GM23338 (cell line): Measurements from ENCODE around the gene SDR42E1. TPM values are rescaled to one million over a fixed set of nuclear protein-coding genes. Genes with fewer than 3 reads are reported as not detected.

Experiments used
- ATAC-seq: fragments of 200-7000 bp; cut with Tn5 transposase; 3 replicates; pipeline ENCODE4 v1.9.1; 2020
- DNase-seq: peaks from one replicate; pipeline ENCODE4 v3.0.0-alpha.2; 2015; ENCODE audit warnings: low spot score
- H2AFZ ChIP-seq: fragments of 200-600 bp; sonication (generic); 2 replicates; pipeline ENCODE4 v1.8.0; 2016; ENCODE audit warnings: antibody characterized with exemption, mild to moderate bottlenecking, moderate library complexity
- H3F3A ChIP-seq: fragments of 200-600 bp; sonication (generic); replicated peaks from 2 replicates; pipeline ENCODE4 v1.8.0; 2017; ENCODE audit warnings: antibody characterized with exemption, mixed run types, low read depth
- H3K27ac ChIP-seq: fragments of 200-600 bp; sonication (generic); 2 replicates; pipeline ENCODE4 v1.6.1; 2016; ENCODE audit warnings: low read depth
- H3K27me3 ChIP-seq: fragments of 200-600 bp; sonication (generic); 2 replicates; pipeline ENCODE4 v1.8.0; 2016; ENCODE audit warnings: mild to moderate bottlenecking, mixed run types, moderate library complexity; ENCODE audit not compliant: insufficient read depth
- H3K36me3 ChIP-seq: fragments of 200-600 bp; sonication (generic); 2 replicates; pipeline ENCODE4 v1.8.0; 2016; ENCODE audit warnings: mild to moderate bottlenecking; ENCODE audit not compliant: insufficient read depth
- H3K4me1 ChIP-seq: fragments of 200-600 bp; sonication (generic); 2 replicates; pipeline ENCODE4 v1.8.0; 2016; ENCODE audit warnings: mild to moderate bottlenecking, moderate library complexity; ENCODE audit not compliant: insufficient read depth
- H3K4me2 ChIP-seq: fragments of 200-600 bp; sonication (generic); 2 replicates; pipeline ENCODE4 v1.7.1; 2017; ENCODE audit warnings: mixed run types
- H3K4me3 ChIP-seq: fragments of 200-600 bp; sonication (generic); 2 replicates; pipeline ENCODE4 v1.6.1; 2016; ENCODE audit warnings: mixed run types
- H3K79me2 ChIP-seq: fragments of 200-600 bp; sonication (generic); replicated peaks from 2 replicates; pipeline ENCODE4 v1.8.0; 2017; ENCODE audit warnings: mild to moderate bottlenecking; ENCODE audit not compliant: insufficient read depth
- H3K9me2 ChIP-seq: fragments of 200-600 bp; sonication (generic); 2 replicates; pipeline ENCODE4 v1.8.0; 2017; ENCODE audit not compliant: insufficient read depth
- H4K20me1 ChIP-seq: fragments of 200-600 bp; sonication (generic); replicated peaks from 2 replicates; pipeline ENCODE4 v1.8.0; 2017; ENCODE audit warnings: mild to moderate bottlenecking; ENCODE audit not compliant: insufficient read depth
- H3K27ac Mint-ChIP-seq: 2 replicates; pipeline ENCODE4 v1.8.0; 2020; ENCODE audit warnings: inconsistent platforms, mild to moderate bottlenecking, moderate library complexity, mixed read lengths
- H3K27me3 Mint-ChIP-seq: 3 replicates; pipeline ENCODE4 v1.8.0; 2022; ENCODE audit warnings: low read depth, mild to moderate bottlenecking, moderate library complexity, mixed read lengths, inconsistent platforms; ENCODE audit not compliant: insufficient read depth, poor library complexity
- H3K36me3 Mint-ChIP-seq: 3 replicates; pipeline ENCODE4 v1.8.0; 2021; ENCODE audit warnings: low read depth, mild to moderate bottlenecking, inconsistent platforms, moderate library complexity, mixed read lengths
- H3K4me1 Mint-ChIP-seq: 3 replicates; pipeline ENCODE4 v1.8.0; 2020; ENCODE audit warnings: mild to moderate bottlenecking, inconsistent platforms, mixed read lengths
- H3K4me3 Mint-ChIP-seq: 3 replicates; pipeline ENCODE4 v1.8.0; 2021; ENCODE audit warnings: moderate library complexity, mild to moderate bottlenecking, inconsistent platforms, mixed read lengths
- H3K9me3 Mint-ChIP-seq: 3 replicates; pipeline ENCODE4 v1.8.0; 2020; ENCODE audit warnings: moderate library complexity, mild to moderate bottlenecking, inconsistent platforms, mixed read lengths
- CREB1 ChIP-seq: fragments of 250-450 bp; sonication (Bioruptor Pico); IDR thresholded peaks from 2 replicates; pipeline ENCODE4 v1.5.0; 2020; ENCODE audit warnings: low read depth, mild to moderate bottlenecking, moderate library complexity
- CTCF ChIP-seq, 2 experiments: fragments of 200-600 bp in 1 of 2; sonication (generic) in 1 of 2; conservative IDR thresholded peaks; 2 replicates each; pipeline versions ENCODE4 v1.5.1 to v1.6.1; 2016 to 2017; ENCODE audit warnings: antibody characterized with exemption in 2 of 2, low read depth in 2 of 2, mild to moderate bottlenecking in 2 of 2, moderate library complexity in 1 of 2
- ETS1 ChIP-seq: IDR thresholded peaks from 2 replicates; pipeline ENCODE4 v1.6.1; 2016; ENCODE audit warnings: antibody characterized with exemption
- EZH2 ChIP-seq: fragments of 200-600 bp; sonication (generic); IDR thresholded peaks from one replicate; pipeline ENCODE4 v1.8.0; 2017; ENCODE audit warnings: antibody characterized with exemption, mild to moderate bottlenecking, low read depth; ENCODE audit not compliant: unreplicated experiment
- EZH2phosphoT487 ChIP-seq: fragments of 200-600 bp; sonication (generic); IDR thresholded peaks from one replicate; pipeline ENCODE4 v1.8.1; 2018; ENCODE audit warnings: antibody characterized with exemption; ENCODE audit not compliant: unreplicated experiment
- JUNB ChIP-seq: IDR thresholded peaks from one replicate; pipeline ENCODE4 v1.6.1; 2016; ENCODE audit warnings: antibody characterized with exemption; ENCODE audit not compliant: unreplicated experiment
- NANOG ChIP-seq: IDR thresholded peaks from 2 replicates; pipeline ENCODE4 v1.6.1; 2016; ENCODE audit warnings: antibody characterized with exemption, borderline replicate concordance
- POLR2AphosphoS5 ChIP-seq: IDR thresholded peaks from 2 replicates; pipeline ENCODE4 v1.6.1; 2016; ENCODE audit warnings: antibody characterized with exemption, low read depth
- REST ChIP-seq: IDR thresholded peaks from one replicate; pipeline ENCODE4 v1.6.1; 2018; ENCODE audit warnings: antibody characterized with exemption; ENCODE audit not compliant: unreplicated experiment
- STAT1 ChIP-seq: IDR thresholded peaks from one replicate; pipeline ENCODE4 v1.6.1; 2016; ENCODE audit warnings: antibody characterized with exemption; ENCODE audit not compliant: unreplicated experiment
- ZNF114 ChIP-seq: fragments of 250-450 bp; sonication (Bioruptor Pico); IDR thresholded peaks from 2 replicates; pipeline ENCODE4 v1.5.0; 2020; ENCODE audit warnings: mild to moderate bottlenecking, moderate library complexity
- ZNF331 ChIP-seq: fragments of 250-450 bp; sonication (Bioruptor Pico); IDR thresholded peaks from 2 replicates; pipeline ENCODE4 v1.5.0; 2020; ENCODE audit warnings: low read depth, mild to moderate bottlenecking, moderate library complexity
- polyA plus RNA-seq: library from polyadenylated mRNA; unstranded; fragments of >200 nt; fragmentation: Nextera tagmentation; extraction: Ambion mirVana; gene quantifications from 2 replicates; pipeline ENCODE4 v1.2.1, GENCODE V29; 2016
- total RNA-seq: library from RNA; depleted of rRNA; stranded (reverse); fragments of >200 nt; shearing (Covaris generic); gene quantifications from 2 replicates; pipeline ENCODE4 v1.2.3, GENCODE V29; 2014
- TF ChIP-seq, protein P1 (sequence below): fragments of 250-450 bp; sonication (Bioruptor Pico); IDR thresholded peaks from 2 replicates; pipeline ENCODE4 v1.5.0; 2020; ENCODE audit warnings: mild to moderate bottlenecking, moderate library complexity

SDR42E1 gene
- total and polyA plus RNA-seq, 2 experiments from 2014 or later: 0.03 TPM; not detected in 1

- Histone ChIP-seq H3K27ac (no peak overlapping the region), H3K27me3 (no peaks in the 10 kb centered on the region), H3K4me2 (no peak overlapping the region), H3K4me3 (no peak overlapping the region), H3K79me2 (no peaks in the 10 kb centered on the region), H3K9me2 (peaks cover 11% of the 10 kb centered on the region; the same call in 1 of the 2 replicates), H3K36me3 (no peaks in the 10 kb centered on the region), H3F3A (no peaks in the 10 kb centered on the region), H4K20me1 (no peaks in the 10 kb centered on the region), H2AFZ (no peak overlapping the region), H3K4me1 (no peaks in the 10 kb centered on the region)
- TF ChIP-seq STAT1 (no peak), ZNF114 (CRISPR knock-in tag) (no peak), POLR2AphosphoS5 (no peak), CREB1 (CRISPR knock-in tag) (no peak), NANOG (no peak), REST (no peak), JUNB (no peak), EZH2 (no peak), CTCF (conservative IDR thresholded peaks at IDR 0.05; ENCODE audit: low read depth in 2 of 2) (no peak), EZH2phosphoT487 (no peak), ETS1 (no peak), ZNF331 (CRISPR knock-in tag) (no peak)
- TF ChIP-seq, protein P1, sequence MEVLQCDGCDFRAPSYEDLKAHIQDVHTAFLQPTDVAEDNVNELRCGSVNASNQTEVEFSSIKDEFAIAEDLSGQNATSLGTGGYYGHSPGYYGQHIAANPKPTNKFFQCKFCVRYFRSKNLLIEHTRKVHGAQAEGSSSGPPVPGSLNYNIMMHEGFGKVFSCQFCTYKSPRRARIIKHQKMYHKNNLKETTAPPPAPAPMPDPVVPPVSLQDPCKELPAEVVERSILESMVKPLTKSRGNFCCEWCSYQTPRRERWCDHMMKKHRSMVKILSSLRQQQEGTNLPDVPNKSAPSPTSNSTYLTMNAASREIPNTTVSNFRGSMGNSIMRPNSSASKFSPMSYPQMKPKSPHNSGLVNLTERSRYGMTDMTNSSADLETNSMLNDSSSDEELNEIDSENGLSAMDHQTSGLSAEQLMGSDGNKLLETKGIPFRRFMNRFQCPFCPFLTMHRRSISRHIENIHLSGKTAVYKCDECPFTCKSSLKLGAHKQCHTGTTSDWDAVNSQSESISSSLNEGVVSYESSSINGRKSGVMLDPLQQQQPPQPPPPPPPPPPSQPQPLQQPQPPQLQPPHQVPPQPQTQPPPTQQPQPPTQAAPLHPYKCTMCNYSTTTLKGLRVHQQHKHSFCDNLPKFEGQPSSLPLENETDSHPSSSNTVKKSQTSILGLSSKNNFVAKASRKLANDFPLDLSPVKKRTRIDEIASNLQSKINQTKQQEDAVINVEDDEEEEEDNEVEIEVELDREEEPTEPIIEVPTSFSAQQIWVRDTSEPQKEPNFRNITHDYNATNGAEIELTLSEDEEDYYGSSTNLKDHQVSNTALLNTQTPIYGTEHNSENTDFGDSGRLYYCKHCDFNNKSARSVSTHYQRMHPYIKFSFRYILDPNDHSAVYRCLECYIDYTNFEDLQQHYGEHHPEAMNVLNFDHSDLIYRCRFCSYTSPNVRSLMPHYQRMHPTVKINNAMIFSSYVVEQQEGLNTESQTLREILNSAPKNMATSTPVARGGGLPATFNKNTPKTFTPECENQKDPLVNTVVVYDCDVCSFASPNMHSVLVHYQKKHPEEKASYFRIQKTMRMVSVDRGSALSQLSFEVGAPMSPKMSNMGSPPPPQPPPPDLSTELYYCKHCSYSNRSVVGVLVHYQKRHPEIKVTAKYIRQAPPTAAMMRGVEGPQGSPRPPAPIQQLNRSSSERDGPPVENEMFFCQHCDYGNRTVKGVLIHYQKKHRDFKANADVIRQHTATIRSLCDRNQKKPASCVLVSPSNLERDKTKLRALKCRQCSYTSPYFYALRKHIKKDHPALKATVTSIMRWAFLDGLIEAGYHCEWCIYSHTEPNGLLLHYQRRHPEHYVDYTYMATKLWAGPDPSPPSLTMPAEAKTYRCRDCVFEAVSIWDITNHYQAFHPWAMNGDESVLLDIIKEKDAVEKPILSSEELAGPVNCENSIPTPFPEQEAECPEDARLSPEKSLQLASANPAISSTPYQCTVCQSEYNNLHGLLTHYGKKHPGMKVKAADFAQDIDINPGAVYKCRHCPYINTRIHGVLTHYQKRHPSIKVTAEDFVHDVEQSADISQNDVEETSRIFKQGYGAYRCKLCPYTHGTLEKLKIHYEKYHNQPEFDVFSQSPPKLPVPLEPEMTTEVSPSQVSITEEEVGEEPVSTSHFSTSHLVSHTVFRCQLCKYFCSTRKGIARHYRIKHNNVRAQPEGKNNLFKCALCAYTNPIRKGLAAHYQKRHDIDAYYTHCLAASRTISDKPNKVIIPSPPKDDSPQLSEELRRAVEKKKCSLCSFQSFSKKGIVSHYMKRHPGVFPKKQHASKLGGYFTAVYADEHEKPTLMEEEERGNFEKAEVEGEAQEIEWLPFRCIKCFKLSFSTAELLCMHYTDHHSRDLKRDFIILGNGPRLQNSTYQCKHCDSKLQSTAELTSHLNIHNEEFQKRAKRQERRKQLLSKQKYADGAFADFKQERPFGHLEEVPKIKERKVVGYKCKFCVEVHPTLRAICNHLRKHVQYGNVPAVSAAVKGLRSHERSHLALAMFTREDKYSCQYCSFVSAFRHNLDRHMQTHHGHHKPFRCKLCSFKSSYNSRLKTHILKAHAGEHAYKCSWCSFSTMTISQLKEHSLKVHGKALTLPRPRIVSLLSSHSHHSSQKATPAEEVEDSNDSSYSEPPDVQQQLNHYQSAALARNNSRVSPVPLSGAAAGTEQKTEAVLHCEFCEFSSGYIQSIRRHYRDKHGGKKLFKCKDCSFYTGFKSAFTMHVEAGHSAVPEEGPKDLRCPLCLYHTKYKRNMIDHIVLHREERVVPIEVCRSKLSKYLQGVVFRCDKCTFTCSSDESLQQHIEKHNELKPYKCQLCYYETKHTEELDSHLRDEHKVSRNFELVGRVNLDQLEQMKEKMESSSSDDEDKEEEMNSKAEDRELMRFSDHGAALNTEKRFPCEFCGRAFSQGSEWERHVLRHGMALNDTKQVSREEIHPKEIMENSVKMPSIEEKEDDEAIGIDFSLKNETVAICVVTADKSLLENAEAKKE: no peak
- H3K27ac Mint-ChIP-seq: no peak overlapping the region
- H3K9me3 Mint-ChIP-seq: no peaks in the 10 kb centered on the region
- peaks cover 2% of the 10 kb centered on the region for H3K27me3 Mint-ChIP-seq
- ATAC-seq (no peak), DNase-seq (no peak)
- H3K36me3 Mint-ChIP-seq: no peaks in the 10 kb centered on the region
- peaks cover 2% of the 10 kb centered on the region; the same call in 1 of the 3 replicates for H3K4me1 Mint-ChIP-seq
- no peak overlapping the region for H3K4me3 Mint-ChIP-seq
Measured at GRCh38 chr16:82042144-82042543, 30.9 kb upstream of the SDR42E1 start.
